GM12872 (cell line): ENCODE measurements around the gene TP63.

ENCODE experiments used
- CTCF ChIP-seq: IDR thresholded peaks from 3 replicates; pipeline ENCODE4 v1.5.1; 2011; ENCODE audit warnings: low read depth, mild to moderate bottlenecking, low read length, moderate library complexity; ENCODE audit not compliant: insufficient read depth

TP63 gene

DNA sequence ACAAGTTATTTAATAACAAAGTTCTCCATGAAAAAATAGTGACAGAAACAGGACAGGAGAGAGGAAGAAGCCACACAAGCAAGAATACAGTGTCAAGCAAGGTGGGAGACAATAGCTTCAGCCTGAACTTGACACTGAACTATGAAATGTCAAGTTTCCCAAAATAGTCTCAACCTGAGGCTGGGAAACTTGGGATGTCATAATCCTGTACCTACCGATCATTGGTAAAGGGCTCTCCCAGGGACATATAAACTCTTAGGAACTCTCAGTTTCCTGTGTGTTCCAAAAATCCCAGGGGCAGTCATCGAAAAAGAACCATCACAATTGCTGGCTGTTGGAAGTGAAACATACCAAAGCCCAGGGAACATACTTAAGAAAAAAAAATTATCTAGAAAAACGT is 277.9 kb downstream of the TP63 start:
- TF ChIP-seq CTCF = no peak

- TF ChIP-seq CTCF = no peak
Measured at GRCh38 chr3:189909573-189909972, 278.4 kb downstream of the TP63 start.

GRCh38 chr3:189911001-189911400 is 279.8 kb downstream of the TP63 start:
- no peak for TF ChIP-seq CTCF

DNA sequence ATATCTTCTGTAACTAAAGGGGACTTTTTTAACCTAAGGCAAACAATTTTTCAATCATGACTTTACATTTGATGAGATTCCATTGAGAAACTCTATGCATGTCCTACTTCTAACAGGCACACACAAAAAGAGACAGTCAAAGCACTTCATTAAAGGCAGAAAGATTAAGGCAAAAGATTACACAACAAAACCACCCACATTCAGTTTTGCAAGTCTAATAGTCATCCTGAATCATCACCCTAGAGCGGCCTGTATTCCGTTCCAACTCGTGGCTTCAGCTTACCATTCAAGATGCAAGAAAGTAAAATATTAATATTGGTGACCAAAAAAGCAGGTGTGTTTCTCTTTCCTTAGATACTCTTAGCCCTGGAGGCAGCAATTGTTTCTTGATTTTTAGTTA is 283.6 kb downstream of the TP63 start:
- no peak for TF ChIP-seq CTCF

- no peak for TF ChIP-seq CTCF
Measured at GRCh38 chr3:189921770-189922169, 290.6 kb downstream of the TP63 start.

GRCh38 chr3:189927975-189928895 is 297.0 kb downstream of the TP63 start:
- no peak for TF ChIP-seq CTCF

DNA sequence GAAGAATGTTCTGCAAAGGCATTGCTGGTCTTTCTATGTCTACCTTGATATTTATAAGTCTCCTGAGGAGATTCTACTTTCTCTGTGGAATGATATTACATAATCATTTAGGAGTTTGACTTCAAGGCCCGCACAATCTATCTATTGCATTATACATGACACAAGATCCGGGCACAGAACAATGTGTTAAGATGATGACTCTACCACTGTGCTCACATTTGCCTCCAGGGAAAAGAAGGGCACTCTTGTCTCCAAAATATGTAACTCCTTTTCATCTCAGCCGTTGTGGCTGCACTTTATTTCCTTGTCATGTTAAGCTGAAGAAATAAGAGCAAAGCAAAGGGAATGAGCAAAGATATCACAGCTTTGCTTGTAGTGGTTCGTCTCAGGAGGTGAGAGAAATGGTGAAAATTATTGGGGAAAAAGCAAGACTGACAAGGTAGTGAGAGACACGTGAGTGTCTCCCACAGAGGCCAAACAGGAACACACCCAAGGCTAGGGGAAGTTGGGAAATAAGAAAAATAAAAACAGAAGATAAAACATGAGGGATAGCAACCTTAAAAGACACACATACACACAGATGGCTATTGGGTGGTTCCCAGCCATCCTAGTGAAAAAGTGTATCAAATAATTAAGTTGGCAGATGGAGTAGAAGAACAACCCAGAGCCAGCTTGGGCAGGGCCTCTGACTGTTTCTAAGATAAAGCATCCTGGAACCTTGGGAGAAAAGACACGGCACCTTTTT is 305.2 kb downstream of the TP63 start:
- TF ChIP-seq CTCF = no peak
